GM19328 (cell line): Measurements from ENCODE around the gene NNT.
A peak's percentile ranks its signal among the peaks of the same experiment; 100 is the strongest.

Experiments used
- ATAC-seq: cut with Tn5 transposase; IDR thresholded peaks from one replicate; pipeline ENCODE4 v1.9.1; 2021; ENCODE audit warnings: mild to moderate bottlenecking, moderate library complexity; ENCODE audit not compliant: unreplicated experiment

The NNT gene

DNA sequence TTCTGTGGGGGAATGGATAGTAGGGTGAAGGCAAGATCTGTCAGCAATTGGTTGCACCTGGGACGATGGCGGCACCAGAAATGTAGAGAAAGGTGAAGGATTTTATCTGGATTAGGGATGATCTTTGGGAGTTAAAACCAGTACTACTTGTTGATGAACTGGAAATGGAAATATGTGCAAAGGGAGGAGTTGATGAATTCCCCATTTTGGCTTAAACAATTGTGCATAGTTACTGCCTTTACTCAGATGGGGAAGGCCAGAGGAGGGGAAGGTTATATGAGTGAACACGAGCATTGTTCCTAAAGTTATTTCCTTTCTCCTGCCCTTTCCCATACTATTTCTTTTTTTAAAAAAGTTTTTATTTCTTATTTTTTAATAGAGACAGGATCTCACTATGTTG, 19.1 kb downstream of the NNT start:
- ATAC-seq = no peak

- ATAC-seq = no peak
These were observed 20.2 kb downstream of the NNT start for GRCh38 chr5:43623048-43623680.

- ATAC-seq = no peak
These were observed 24.0 kb downstream of the NNT start for GRCh38 chr5:43627028-43627427.

DNA sequence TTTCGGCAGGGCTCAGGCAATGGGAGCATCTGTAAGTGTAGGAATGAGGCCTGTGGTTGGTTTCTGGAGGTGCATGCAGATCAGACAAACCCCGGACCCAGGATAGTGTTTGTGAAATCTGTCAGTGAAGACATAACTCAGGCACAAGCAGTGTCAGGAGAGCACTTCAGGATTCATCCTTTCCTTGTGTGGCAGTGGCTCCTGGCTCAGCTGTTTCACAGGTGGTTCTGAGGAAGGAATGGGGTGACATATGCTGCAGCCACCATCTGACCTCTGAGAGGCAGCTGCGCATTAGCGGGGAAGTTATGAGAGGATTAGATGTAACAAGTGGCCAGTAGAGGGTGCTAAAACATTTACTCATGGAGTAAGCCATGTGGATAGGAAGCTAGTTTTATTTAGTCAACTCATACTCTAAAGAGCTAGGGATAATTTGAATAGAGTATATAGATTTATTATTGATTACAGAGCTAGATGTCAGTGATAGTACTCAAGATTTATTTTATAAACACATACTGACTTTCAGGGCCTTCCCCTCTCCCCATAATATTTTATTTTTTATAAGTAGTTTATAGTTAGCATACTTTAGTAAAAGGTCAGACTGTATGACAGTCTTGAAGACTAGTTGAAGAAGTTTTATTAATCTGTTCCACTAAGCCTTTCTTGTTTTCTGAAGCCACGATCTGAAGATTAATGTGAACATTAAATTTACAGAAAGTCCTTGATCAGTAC, 28.4 kb downstream of the NNT start:
- ATAC-seq = peak; percentile 91

- ATAC-seq = no peak
These were observed 31.6 kb downstream of the NNT start for GRCh38 chr5:43634621-43635020.

DNA sequence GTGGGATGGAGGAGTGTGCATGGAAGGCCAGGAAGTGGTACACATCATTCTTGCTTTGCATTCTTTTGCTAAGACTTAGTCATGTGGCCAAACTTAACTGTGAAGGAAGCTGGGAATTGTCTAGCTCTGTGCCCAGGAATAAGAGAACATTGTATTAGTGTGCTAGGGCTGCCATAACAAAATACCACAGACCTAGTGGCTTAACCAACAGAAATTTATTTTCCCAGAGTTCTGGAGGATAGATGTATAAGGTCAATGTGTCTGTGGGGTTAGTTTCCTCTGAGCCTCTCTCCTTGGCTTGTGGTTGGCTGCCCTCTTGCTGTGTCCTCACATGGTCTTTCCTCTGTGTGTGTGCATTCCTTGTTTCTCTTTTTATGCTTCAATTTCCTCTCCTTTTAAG, 32.4 kb downstream of the NNT start:
- ATAC-seq = no peak

- ATAC-seq = no peak
These were observed 33.1 kb downstream of the NNT start for GRCh38 chr5:43636076-43636475.

- no peak for ATAC-seq
These were observed 34.4 kb downstream of the NNT start for GRCh38 chr5:43637416-43637815.

- no peak for ATAC-seq
These were observed 35.1 kb downstream of the NNT start for GRCh38 chr5:43638107-43638506.

DNA sequence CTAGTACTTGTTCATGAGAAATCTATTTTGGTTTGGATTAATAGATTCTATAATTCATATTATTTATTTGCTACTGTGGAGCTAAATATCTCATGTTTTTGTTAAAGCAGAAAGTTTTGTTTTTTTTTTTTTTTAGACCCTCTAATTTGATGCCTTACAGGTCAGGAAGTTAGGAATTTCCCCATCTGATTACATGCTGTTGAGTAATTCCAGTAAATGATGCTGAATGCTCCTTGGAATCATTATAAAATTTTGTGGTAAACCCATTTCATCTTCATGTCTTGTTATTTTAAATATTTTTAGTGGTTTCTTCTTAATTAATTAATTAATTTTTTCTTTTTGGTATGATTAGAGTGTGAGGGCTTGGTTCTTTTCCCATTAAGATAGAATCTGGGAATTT, 35.6 kb downstream of the NNT start:
- ATAC-seq = no peak

DNA sequence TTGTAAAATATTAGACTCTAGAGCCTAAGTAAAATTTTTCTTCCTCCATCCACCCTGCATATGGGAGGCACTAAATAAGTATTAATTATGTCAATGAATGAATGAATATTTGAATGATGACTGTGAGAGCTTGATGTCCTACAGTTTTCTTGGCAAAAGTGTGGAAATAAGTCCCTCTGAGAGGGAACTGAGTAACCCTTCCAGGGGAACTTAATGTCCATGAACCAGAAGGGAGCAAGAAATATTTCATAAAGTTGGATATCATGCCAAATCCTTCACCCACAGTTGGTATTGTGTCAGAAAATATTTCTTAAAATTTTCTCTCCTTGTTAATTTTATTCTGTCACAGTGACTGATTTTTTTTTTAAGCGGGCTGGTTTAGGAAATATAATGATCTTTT, 36.6 kb downstream of the NNT start:
- ATAC-seq = no peak

DNA sequence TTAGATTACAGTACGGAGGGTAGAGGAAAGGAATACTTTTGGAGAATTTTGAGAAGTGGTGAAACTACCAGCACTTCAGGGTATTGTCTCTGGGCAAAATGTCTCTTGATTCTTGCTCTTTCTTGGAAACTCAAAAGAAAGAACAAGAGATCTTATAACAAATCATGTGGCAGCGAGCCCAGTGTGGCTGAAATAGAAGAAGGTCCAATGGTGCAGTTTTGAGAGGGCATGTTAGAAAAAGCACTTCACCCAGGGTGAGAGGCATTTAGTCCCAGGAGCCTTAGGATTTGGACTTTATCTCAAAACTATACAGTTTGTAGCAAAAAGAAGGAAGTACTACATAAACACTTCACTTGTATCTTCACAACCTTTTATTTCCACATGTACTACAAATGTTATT, 39.4 kb downstream of the NNT start:
- no peak for ATAC-seq

DNA sequence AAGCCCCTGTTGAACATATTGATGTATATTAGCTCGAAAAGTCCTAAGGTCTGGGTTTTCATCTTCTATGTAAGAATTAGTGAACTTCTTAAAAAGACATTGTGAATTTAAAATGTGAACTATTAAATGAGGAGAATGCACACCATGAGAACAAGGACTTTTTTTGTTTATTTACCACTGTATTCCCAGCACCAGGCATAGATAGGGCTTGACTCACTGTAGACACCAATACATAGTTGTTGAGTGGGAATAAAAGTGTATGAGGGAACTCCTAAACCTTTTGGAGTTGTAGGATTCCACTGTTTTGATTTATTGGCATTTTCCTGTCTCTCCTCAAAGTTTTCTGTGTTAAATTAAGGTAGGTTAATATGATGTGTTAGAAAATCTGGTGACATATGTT, 40.3 kb downstream of the NNT start:
- ATAC-seq = no peak

DNA sequence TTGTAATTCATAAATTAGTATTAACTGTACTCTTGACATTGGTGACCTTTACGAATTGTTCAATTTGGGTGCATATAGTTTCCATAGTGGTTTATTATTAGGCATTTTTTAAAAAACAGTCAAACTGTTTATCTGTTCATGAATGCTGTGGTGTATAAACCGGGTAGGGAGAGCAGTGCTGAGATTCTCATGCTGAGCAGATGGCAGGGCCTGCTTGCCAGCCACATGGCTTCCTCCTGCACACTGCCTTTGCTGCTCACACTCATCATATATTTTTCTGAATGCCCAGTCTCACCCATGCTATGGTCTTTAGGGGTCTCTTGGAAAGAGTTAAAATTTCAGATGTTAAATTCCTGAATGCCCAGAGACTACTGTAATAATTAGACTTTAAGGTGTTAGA, 40.8 kb downstream of the NNT start:
- ATAC-seq = no peak

DNA sequence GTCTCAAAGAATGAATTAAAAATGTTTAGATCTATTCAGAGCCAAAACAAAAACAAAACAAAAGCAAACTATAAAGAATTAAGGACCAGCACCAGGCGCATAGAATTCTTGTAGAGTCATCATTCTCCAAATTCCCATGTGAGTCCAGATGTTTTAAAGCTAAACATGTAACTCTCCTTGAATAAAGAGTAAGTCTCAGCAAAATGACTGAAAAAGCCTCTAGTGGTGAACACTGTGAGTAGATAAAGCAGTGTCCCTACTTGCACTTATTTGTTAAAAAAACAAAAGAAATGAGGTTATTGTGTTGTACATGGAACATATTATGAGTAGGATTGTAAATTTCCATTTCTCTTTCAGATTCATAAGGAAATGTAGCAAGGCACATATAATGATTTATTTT, 44.0 kb downstream of the NNT start:
- no peak for ATAC-seq

DNA sequence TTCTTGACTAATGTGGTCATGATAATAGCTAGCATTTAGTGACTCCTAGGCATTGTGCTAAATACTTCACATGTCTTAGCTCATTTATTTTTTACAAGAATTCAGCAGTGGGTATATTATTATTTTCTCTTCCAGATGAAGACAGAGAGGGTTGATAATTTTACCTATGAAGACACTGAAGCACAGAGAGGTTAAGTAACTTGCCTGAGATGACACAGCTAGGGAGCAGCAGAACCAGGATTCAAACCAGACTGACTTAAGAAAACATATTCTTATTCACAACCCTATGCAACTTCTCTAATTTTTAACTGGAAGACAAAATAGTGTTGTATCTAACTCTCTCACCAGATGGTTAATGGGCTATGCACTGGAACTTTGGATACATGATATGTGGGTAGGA, 44.8 kb downstream of the NNT start:
- no peak for ATAC-seq

DNA sequence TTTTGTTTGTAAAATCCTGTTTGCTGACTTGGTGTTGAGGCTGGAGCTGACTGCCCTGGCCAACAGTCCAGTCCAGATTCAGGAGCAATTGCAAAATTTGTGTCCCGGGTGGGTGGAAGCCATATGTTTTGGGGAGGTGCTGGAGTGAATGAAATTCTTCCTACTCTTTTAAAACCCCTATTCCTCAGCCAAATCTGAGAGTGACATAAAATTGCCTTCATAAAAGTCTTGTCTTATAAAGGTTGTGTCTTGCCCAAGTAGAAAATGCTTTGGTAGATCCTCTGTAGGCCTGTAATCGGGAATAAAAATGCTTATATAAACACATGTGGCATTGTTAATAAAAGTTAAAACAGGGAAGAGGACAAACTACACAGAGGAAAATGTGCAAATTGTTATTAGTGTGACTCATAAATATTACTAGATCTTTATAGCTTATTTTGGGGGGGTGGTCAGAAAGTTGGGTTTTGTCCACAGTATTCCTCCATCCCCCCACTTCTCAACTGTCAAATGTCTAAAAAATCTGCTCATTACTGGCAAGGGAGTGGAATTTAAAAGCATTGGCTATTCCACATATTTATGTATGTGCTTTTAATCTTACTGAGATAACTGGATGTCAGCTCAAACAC, 45.6 kb downstream of the NNT start:
- ATAC-seq = no peak

- no peak for ATAC-seq
These were observed 46.3 kb downstream of the NNT start for GRCh38 chr5:43649256-43649655.

DNA sequence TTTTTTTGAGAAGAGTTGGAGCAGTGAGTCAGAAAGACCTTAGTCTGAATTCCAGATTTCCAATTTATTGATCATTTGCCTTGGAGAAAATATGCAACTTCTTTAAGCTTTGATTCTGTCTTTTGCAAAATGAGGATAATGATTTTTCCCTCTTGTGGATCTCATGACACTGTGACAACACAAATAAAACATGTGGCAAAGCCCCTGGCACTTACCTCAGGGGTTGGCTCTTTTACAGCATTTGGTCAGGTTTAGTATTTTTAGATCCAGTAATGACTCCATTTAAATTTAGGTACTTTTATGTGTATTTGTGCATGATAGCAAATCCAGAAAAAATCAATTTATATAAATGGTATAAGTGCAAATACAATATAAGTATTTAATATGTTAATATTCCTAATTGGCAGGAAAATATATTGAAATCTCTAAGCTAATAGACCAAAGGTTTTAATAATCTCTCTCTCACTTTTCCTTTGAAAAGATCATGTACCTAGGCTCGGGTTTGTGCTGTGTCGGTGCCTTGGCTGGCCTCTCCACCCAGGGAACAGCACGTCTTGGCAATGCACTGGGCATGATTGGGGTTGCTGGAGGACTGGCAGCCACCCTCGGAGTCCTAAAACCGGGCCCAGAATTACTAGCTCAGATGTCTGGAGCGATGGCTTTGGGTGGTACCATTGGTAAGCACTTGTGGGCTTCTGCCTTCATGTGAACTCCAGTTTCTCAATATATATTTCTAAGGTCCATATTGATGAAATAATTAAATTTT, 49.7 kb downstream of the NNT start:
- no peak for ATAC-seq

DNA sequence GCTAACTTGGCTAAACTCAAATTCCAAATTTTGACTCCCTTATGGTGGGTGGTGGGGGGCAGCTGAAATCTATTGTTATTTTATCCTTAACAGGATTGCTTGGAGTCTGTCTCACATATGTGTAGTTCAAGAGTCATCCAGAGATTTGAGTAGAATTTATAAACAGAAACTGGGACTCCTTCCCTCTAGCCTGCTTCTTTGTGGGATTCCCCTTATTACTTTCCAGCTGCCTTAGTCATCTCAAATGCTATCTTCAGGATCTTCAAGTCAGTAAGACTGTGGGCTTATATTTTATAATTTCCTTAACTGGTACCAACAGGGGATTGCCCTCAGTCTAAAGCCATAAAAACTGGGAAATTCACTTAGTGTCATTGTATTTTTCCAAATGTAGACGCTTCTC, 55.5 kb downstream of the NNT start:
- ATAC-seq = no peak

DNA sequence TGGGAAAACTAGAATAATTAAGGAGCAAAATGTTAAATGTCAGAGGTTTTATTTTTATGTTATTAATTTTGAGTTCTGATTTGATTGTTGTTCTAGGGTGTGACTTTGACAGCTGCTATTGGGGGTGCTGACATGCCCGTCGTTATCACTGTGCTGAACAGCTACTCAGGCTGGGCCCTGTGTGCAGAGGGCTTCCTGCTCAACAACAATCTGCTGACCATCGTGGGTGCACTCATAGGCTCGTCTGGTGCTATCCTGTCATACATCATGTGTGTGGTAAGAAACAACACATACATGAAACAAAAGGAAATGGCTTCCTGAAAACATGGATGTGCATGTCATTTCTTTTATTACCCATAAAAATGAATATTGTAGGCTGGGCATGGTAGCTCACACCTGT, 56.1 kb downstream of the NNT start:
- ATAC-seq = no peak

DNA sequence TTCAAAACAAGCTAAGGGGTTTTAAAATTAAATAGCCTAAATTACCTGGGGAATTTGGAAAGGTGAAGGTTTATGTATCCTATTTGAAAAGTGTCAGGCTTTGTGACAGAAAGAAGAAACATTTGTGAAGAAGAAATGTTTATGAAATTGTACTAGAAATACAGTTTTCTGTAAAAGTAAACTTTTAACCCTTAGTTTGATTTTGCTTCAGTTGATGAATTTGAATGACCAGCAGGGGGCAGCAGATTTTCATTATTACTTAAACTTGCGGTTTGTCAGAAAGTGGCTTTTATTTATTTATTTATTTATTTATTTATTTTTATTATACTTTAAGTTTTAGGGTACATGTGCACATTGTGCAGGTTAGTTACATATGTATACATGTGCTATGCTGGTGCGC, 58.1 kb downstream of the NNT start:
- ATAC-seq = no peak
